ENCODE data around the gene CDK5. TPM values are rescaled to one million over a fixed set of nuclear protein-coding genes. Genes with fewer than 3 reads are reported as not detected.
A peak's percentile ranks its signal among the peaks of the same experiment; 100 is the strongest.

CDK5 gene
- total RNA-seq, 1 experiment from 2014 or later: 12.2 TPM

DNA sequence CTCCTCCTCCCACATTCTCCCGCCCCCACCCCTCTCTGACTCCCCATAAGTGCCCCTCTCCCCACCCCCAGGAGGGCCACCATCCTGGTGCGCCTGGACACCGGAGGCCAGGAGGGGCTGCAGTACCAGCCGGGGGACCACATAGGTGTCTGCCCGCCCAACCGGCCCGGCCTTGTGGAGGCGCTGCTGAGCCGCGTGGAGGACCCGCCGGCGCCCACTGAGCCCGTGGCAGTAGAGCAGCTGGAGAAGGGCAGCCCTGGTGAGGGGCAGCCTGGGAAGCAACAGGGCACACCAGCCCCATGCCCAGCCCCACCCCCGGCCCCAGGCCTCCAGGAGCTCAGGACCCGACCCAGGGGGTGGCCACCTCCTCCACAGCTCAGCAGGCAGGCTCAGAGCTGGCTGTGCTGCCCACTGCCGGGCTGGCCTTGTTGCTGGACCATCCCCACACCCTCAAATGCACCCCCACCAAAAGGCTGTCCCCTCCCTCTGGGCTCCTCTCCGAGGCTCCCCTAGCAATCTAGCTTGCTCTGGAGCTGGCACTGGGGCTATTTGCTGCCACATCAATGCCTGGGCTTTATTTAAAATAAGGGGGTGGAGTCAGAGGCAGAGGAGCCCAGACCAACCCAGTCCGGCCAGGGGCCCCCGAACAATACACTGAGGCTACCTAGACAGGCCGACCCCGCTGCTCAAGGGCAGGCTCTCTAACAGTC lies 48.2 kb downstream of the CDK5 start:
- Mint-ChIP-seq H3K4me1 (ENCODE audit: insufficient read depth, unreplicated experiment) (peaks cover 22% of the 10 kb centered on the region), H3K4me3 (ENCODE audit: unreplicated experiment) (no peak overlapping the region), H3K9me3 (ENCODE audit: unreplicated experiment) (no peaks in the 10 kb centered on the region), H3K27me3 (ENCODE audit: insufficient read depth, unreplicated experiment) (peaks cover 5% of the 10 kb centered on the region), H3K27ac (ENCODE audit: low read depth, unreplicated experiment) (no peak overlapping the region), H3K36me3 (ENCODE audit: insufficient read depth, unreplicated experiment) (no peaks in the 10 kb centered on the region)
- DNase-seq (ENCODE audit: unreplicated experiment): no peak
- ChIA-PET CTCF (interaction anchor here (0.5 to 2.3 kb wide), 8 partner anchors 9 to 101 kb away, joined by 3 to 13 read pairs (median 4); no protein-coding TSS in a partner anchor), POLR2A (no interaction called here)
- no TSS peak for BruUV-seq (replicated peaks)
- intact Hi-C loops (cut with micrococcal nuclease): no loop called here
- TF ChIP-seq CTCF (IDR thresholded peaks at IDR 0.05; ENCODE audit: unreplicated experiment): no peak

GRCh38 chr7:151008511-151009323 lies 49.0 kb downstream of the CDK5 start:
- intact Hi-C loops (cut with micrococcal nuclease): no loop called here
- peaks cover 22% of the 10 kb centered on the region for H3K4me1 Mint-ChIP-seq (ENCODE audit: insufficient read depth, unreplicated experiment)
- H3K27ac Mint-ChIP-seq (ENCODE audit: low read depth, unreplicated experiment): no peak overlapping the region
- peaks cover 10% of the 10 kb centered on the region for H3K27me3 Mint-ChIP-seq (ENCODE audit: insufficient read depth, unreplicated experiment)
- no peaks in the 10 kb centered on the region for H3K36me3 Mint-ChIP-seq (ENCODE audit: insufficient read depth, unreplicated experiment)
- DNase-seq (ENCODE audit: unreplicated experiment): peak; percentile 40
- TF ChIP-seq CTCF (IDR thresholded peaks at IDR 0.05; ENCODE audit: unreplicated experiment): peak; percentile 59
- POLR2A ChIA-PET: no interaction called here
- CTCF ChIA-PET: interaction anchor here (0.6 to 2.3 kb wide), 7 partner anchors 10 to 286 kb away, joined by 3 to 13 read pairs (median 3); no protein-coding TSS in a partner anchor
- no TSS peak for BruUV-seq (replicated peaks)
- no peaks in the 10 kb centered on the region for H3K9me3 Mint-ChIP-seq (ENCODE audit: unreplicated experiment)
- H3K4me3 Mint-ChIP-seq (ENCODE audit: unreplicated experiment): no peak overlapping the region

GRCh38 chr7:151008143-151008510 lies 49.6 kb downstream of the CDK5 start:
- ChIA-PET CTCF (interaction anchor here (0.7 to 2.3 kb wide), 4 partner anchors 23 to 287 kb away, joined by 3 to 11 read pairs (median 3); no protein-coding TSS in a partner anchor), POLR2A (no interaction called here)
- H3K27me3 Mint-ChIP-seq (ENCODE audit: insufficient read depth, unreplicated experiment): peaks cover 10% of the 10 kb centered on the region
- intact Hi-C loops (cut with micrococcal nuclease): no loop called here
- TF ChIP-seq CTCF (IDR thresholded peaks at IDR 0.05; ENCODE audit: unreplicated experiment): no peak
- BruUV-seq (replicated peaks): no TSS peak
- H3K4me1 Mint-ChIP-seq (ENCODE audit: insufficient read depth, unreplicated experiment): peaks cover 22% of the 10 kb centered on the region
- no peaks in the 10 kb centered on the region for H3K9me3 Mint-ChIP-seq (ENCODE audit: unreplicated experiment)
- H3K4me3 Mint-ChIP-seq (ENCODE audit: unreplicated experiment): no peak overlapping the region
- H3K36me3 Mint-ChIP-seq (ENCODE audit: insufficient read depth, unreplicated experiment): no peaks in the 10 kb centered on the region
- H3K27ac Mint-ChIP-seq (ENCODE audit: low read depth, unreplicated experiment): no peak overlapping the region
- DNase-seq (ENCODE audit: unreplicated experiment): no peak

DNA sequence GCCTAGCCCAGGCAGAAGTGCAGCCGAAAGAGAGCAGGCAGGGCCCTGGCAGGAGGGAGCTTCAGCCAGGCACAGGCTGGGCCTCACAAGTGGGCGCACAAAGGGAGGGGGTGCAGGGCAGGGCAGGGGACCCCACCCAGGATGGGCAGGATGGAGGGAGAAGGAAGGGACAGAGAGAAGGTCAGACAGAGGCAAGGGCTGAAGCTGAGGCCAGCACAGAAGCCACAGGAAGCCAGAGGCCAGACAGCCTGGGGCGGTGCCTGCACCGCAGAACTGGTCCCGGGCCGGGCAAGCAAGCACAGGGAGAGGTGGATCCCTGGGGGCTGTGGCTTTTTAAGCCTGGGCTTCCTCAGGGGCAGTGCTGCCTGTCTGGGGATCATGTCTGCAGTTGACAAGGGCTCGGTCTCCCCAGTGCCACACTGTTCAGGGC lies 50.2 kb downstream of the CDK5 start:
- Mint-ChIP-seq H3K9me3 (ENCODE audit: unreplicated experiment) (no peaks in the 10 kb centered on the region), H3K27me3 (ENCODE audit: insufficient read depth, unreplicated experiment) (peaks cover 10% of the 10 kb centered on the region), H3K36me3 (ENCODE audit: insufficient read depth, unreplicated experiment) (no peaks in the 10 kb centered on the region), H3K4me3 (ENCODE audit: unreplicated experiment) (no peak overlapping the region), H3K27ac (ENCODE audit: low read depth, unreplicated experiment) (no peak overlapping the region), H3K4me1 (ENCODE audit: insufficient read depth, unreplicated experiment) (peaks cover 19% of the 10 kb centered on the region)
- no peak for TF ChIP-seq CTCF (IDR thresholded peaks at IDR 0.05; ENCODE audit: unreplicated experiment)
- ChIA-PET CTCF (interaction anchor here (0.8 to 2.3 kb wide), 2 partner anchors 22 to 109 kb away, joined by 3 to 11 read pairs; no protein-coding TSS in a partner anchor), POLR2A (interaction anchor here (0.7 kb wide), 1 partner anchor 654 kb away, joined by 3 read pairs; no protein-coding TSS in a partner anchor)
- intact Hi-C loops (cut with micrococcal nuclease): no loop called here
- DNase-seq (ENCODE audit: unreplicated experiment): no peak
- BruUV-seq (replicated peaks): no TSS peak

Measured in MCF 10A (cell line).